ENCODE results near the gene ASXL1. TPM values are rescaled to one million over a fixed set of nuclear protein-coding genes. Genes with fewer than 3 reads are reported as not detected.
A peak's percentile ranks its signal among the peaks of the same experiment; 100 is the strongest.

Gene ASXL1
- total RNA-seq, 1 donor from 2014 or later: 136 TPM

GRCh38 chr20:32326504-32326845 is 31.7 kb upstream of the ASXL1 start:
- peaks cover 8% of the 10 kb centered on the region for H3K4me1 Mint-ChIP-seq (ENCODE audit: low read depth)
- H3K36me3 Mint-ChIP-seq (ENCODE audit: low read depth): peaks cover 28% of the 10 kb centered on the region
- DNase-seq (ENCODE audit: low spot score): no peak
- H3K27ac Mint-ChIP-seq: no peak overlapping the region
- H3K4me3 Mint-ChIP-seq: no peak overlapping the region
- H3K9me3 Mint-ChIP-seq: no peaks in the 10 kb centered on the region
- no peaks in the 10 kb centered on the region for H3K27me3 Mint-ChIP-seq (ENCODE audit: insufficient read depth)
- intact Hi-C loops (cut with micrococcal nuclease): no loop called here

- intact Hi-C loops (cut with micrococcal nuclease): no loop called here
- DNase-seq (ENCODE audit: low spot score): no peak
- peaks cover 35% of the 10 kb centered on the region for H3K36me3 Mint-ChIP-seq (ENCODE audit: low read depth)
- no peaks in the 10 kb centered on the region for H3K27me3 Mint-ChIP-seq (ENCODE audit: insufficient read depth)
- H3K4me1 Mint-ChIP-seq (ENCODE audit: low read depth): peaks cover 10% of the 10 kb centered on the region
- H3K9me3 Mint-ChIP-seq: no peaks in the 10 kb centered on the region
- no peak overlapping the region for H3K4me3 Mint-ChIP-seq
- H3K27ac Mint-ChIP-seq: peak overlapping the region; percentile 7
Measured at GRCh38 chr20:32327087-32327681, 30.9 kb upstream of the ASXL1 start.

GRCh38 chr20:32329817-32330554 is 28.1 kb upstream of the ASXL1 start:
- no peak for DNase-seq (ENCODE audit: low spot score)
- Mint-ChIP-seq H3K27ac (no peak overlapping the region), H3K4me1 (ENCODE audit: low read depth) (peaks cover 38% of the 10 kb centered on the region), H3K36me3 (ENCODE audit: low read depth) (peaks cover 54% of the 10 kb centered on the region), H3K4me3 (no peak overlapping the region), H3K27me3 (ENCODE audit: insufficient read depth) (no peaks in the 10 kb centered on the region), H3K9me3 (no peaks in the 10 kb centered on the region)
- intact Hi-C loops (cut with micrococcal nuclease): loop anchor here (5.0 kb wide), 2 partner anchors 37 to 107 kb away; no protein-coding TSS in a partner anchor

GRCh38 chr20:32330555-32330897 is 27.6 kb upstream of the ASXL1 start:
- H3K36me3 Mint-ChIP-seq (ENCODE audit: low read depth): peaks cover 55% of the 10 kb centered on the region
- H3K4me3 Mint-ChIP-seq: no peak overlapping the region
- intact Hi-C loops (cut with micrococcal nuclease): loop anchor here (5.0 kb wide), 2 partner anchors 37 to 107 kb away; no protein-coding TSS in a partner anchor
- H3K27ac Mint-ChIP-seq: no peak overlapping the region
- no peaks in the 10 kb centered on the region for H3K27me3 Mint-ChIP-seq (ENCODE audit: insufficient read depth)
- H3K9me3 Mint-ChIP-seq: no peaks in the 10 kb centered on the region
- peaks cover 39% of the 10 kb centered on the region for H3K4me1 Mint-ChIP-seq (ENCODE audit: low read depth)
- no peak for DNase-seq (ENCODE audit: low spot score)

GRCh38 chr20:32332614-32333013 is 25.5 kb upstream of the ASXL1 start:
- Mint-ChIP-seq H3K27me3 (ENCODE audit: insufficient read depth) (no peaks in the 10 kb centered on the region), H3K4me1 (ENCODE audit: low read depth) (peaks cover 43% of the 10 kb centered on the region), H3K27ac (peak overlapping the region; percentile 74), H3K36me3 (ENCODE audit: low read depth) (peaks cover 47% of the 10 kb centered on the region), H3K4me3 (peak overlapping the region; percentile 41), H3K9me3 (no peaks in the 10 kb centered on the region)
- DNase-seq (ENCODE audit: low spot score): no peak
- intact Hi-C loops (cut with micrococcal nuclease): loop anchor here (1.0 to 5.0 kb wide), 8 partner anchors 11 to 128 kb away; no protein-coding TSS in a partner anchor

GRCh38 chr20:32333181-32333987 is 24.7 kb upstream of the ASXL1 start:
- H3K4me1 Mint-ChIP-seq (ENCODE audit: low read depth): peaks cover 43% of the 10 kb centered on the region
- no peaks in the 10 kb centered on the region for H3K27me3 Mint-ChIP-seq (ENCODE audit: insufficient read depth)
- H3K36me3 Mint-ChIP-seq (ENCODE audit: low read depth): peaks cover 47% of the 10 kb centered on the region
- H3K4me3 Mint-ChIP-seq: peak overlapping the region; percentile 54
- peak overlapping the region; percentile 74 for H3K27ac Mint-ChIP-seq
- no peaks in the 10 kb centered on the region for H3K9me3 Mint-ChIP-seq
- no peak for DNase-seq (ENCODE audit: low spot score)
- intact Hi-C loops (cut with micrococcal nuclease): loop anchor here (1.0 to 5.0 kb wide), 8 partner anchors 12 to 129 kb away; no protein-coding TSS in a partner anchor

GRCh38 chr20:32333988-32334885 is 23.9 kb upstream of the ASXL1 start:
- Mint-ChIP-seq H3K27me3 (ENCODE audit: insufficient read depth) (no peaks in the 10 kb centered on the region), H3K4me1 (ENCODE audit: low read depth) (peaks cover 43% of the 10 kb centered on the region), H3K9me3 (no peaks in the 10 kb centered on the region), H3K36me3 (ENCODE audit: low read depth) (peaks cover 44% of the 10 kb centered on the region), H3K27ac (peak overlapping the region; percentile 74), H3K4me3 (peak overlapping the region; percentile 54)
- no peak for DNase-seq (ENCODE audit: low spot score)
- intact Hi-C loops (cut with micrococcal nuclease): loop anchor here (1.0 to 5.0 kb wide), 8 partner anchors 13 to 130 kb away; no protein-coding TSS in a partner anchor

- no peak overlapping the region for H3K27ac Mint-ChIP-seq
- H3K27me3 Mint-ChIP-seq (ENCODE audit: insufficient read depth): no peaks in the 10 kb centered on the region
- intact Hi-C loops (cut with micrococcal nuclease): loop anchor here (1.0 to 2.0 kb wide), 3 partner anchors 50 to 316 kb away; no protein-coding TSS in a partner anchor
- no peaks in the 10 kb centered on the region for H3K9me3 Mint-ChIP-seq
- no peak for DNase-seq (ENCODE audit: low spot score)
- H3K36me3 Mint-ChIP-seq (ENCODE audit: low read depth): peaks cover 35% of the 10 kb centered on the region
- H3K4me3 Mint-ChIP-seq: no peak overlapping the region
- peaks cover 39% of the 10 kb centered on the region for H3K4me1 Mint-ChIP-seq (ENCODE audit: low read depth)
Measured at GRCh38 chr20:32336918-32337347, 21.2 kb upstream of the ASXL1 start.

- Mint-ChIP-seq H3K36me3 (ENCODE audit: low read depth) (peaks cover 32% of the 10 kb centered on the region), H3K4me3 (no peak overlapping the region), H3K27me3 (ENCODE audit: insufficient read depth) (no peaks in the 10 kb centered on the region), H3K27ac (no peak overlapping the region), H3K4me1 (ENCODE audit: low read depth) (peaks cover 32% of the 10 kb centered on the region), H3K9me3 (no peaks in the 10 kb centered on the region)
- no peak for DNase-seq (ENCODE audit: low spot score)
- intact Hi-C loops (cut with micrococcal nuclease): loop anchor here (1.0 to 2.0 kb wide), 3 partner anchors 49 to 315 kb away; no protein-coding TSS in a partner anchor
Measured at GRCh38 chr20:32337937-32338661, 20.0 kb upstream of the ASXL1 start.

GRCh38 chr20:32338665-32339064 is 19.5 kb upstream of the ASXL1 start:
- no peak overlapping the region for H3K4me3 Mint-ChIP-seq
- no peaks in the 10 kb centered on the region for H3K27me3 Mint-ChIP-seq (ENCODE audit: insufficient read depth)
- no peak overlapping the region for H3K27ac Mint-ChIP-seq
- peaks cover 26% of the 10 kb centered on the region for H3K4me1 Mint-ChIP-seq (ENCODE audit: low read depth)
- peaks cover 31% of the 10 kb centered on the region for H3K36me3 Mint-ChIP-seq (ENCODE audit: low read depth)
- DNase-seq (ENCODE audit: low spot score): no peak
- intact Hi-C loops (cut with micrococcal nuclease): no loop called here
- H3K9me3 Mint-ChIP-seq: no peaks in the 10 kb centered on the region

- Mint-ChIP-seq H3K4me1 (ENCODE audit: low read depth) (peaks cover 21% of the 10 kb centered on the region), H3K9me3 (no peaks in the 10 kb centered on the region), H3K36me3 (ENCODE audit: low read depth) (peaks cover 27% of the 10 kb centered on the region), H3K27me3 (ENCODE audit: insufficient read depth) (no peaks in the 10 kb centered on the region), H3K27ac (no peak overlapping the region), H3K4me3 (no peak overlapping the region)
- intact Hi-C loops (cut with micrococcal nuclease): no loop called here
- no peak for DNase-seq (ENCODE audit: low spot score)
Measured at GRCh38 chr20:32339116-32339515, 19.0 kb upstream of the ASXL1 start.

Measured in activated T-helper 1 cell treated with anti-CD3 and anti-CD28 coated beads, Interleukin-12 subunit alpha, Interleukin-12 subunit beta, Interleukin-2, Interleukin-4 antibody, amounts not matched to agents 30 ng/mL and 10 ng/mL and 1 ng/mL, durations not matched to agents 14 hours and 24 hours and 36 hours (primary cell).